SU-DHL-6 (cell line): Measurements from ENCODE around the gene RGL1.

ENCODE experiments used
- H2AFZ ChIP-seq: fragments of 200-600 bp; sonication (generic); 2 replicates; pipeline ENCODE4 v1.6.1; 2014; ENCODE audit warnings: low read depth, mild to moderate bottlenecking, moderate library complexity, mixed read lengths, antibody characterized with exemption, low read length; ENCODE audit not compliant: severe bottlenecking
- H3F3A ChIP-seq: fragments of 200-600 bp; shearing (Covaris generic); 2 replicates; pipeline ENCODE4 v1.6.0; 2016; ENCODE audit warnings: antibody characterized with exemption, mild to moderate bottlenecking; ENCODE audit not compliant: insufficient read depth
- H3K27ac ChIP-seq: fragments of 200-600 bp; sonication (generic); 2 replicates; pipeline ENCODE4 v1.5.1; 2016; ENCODE audit warnings: low read depth, mild to moderate bottlenecking, low read length, moderate library complexity, mixed read lengths
- H3K27me3 ChIP-seq: fragments of 200-600 bp; sonication (generic), shearing (Covaris generic); 2 replicates; pipeline ENCODE4 v1.6.0; 2014; ENCODE audit warnings: mild to moderate bottlenecking, low read length
- H3K36me3 ChIP-seq: fragments of 200-600 bp; sonication (generic); 2 replicates; pipeline ENCODE4 v1.6.1; 2014; ENCODE audit warnings: mild to moderate bottlenecking, low read length, mixed read lengths
- H3K4me2 ChIP-seq: fragments of 300-600, 200-600 bp; shearing (Covaris generic), sonication (generic); 2 replicates; pipeline ENCODE4 v1.6.0; 2014; ENCODE audit warnings: low read length, low read depth, mild to moderate bottlenecking; ENCODE audit not compliant: poor library complexity, severe bottlenecking
- H3K4me3 ChIP-seq: fragments of 200-600 bp; sonication (generic); 2 replicates; pipeline ENCODE4 v1.5.1; 2014; ENCODE audit warnings: antibody characterized with exemption, low read length, mild to moderate bottlenecking, mixed read lengths; ENCODE audit not compliant: insufficient read depth, poor library complexity, severe bottlenecking
- H3K79me2 ChIP-seq: fragments of 200-600 bp; sonication (generic); 2 replicates; pipeline ENCODE4 v1.6.1; 2014; ENCODE audit warnings: mild to moderate bottlenecking, low read length, moderate library complexity; ENCODE audit not compliant: insufficient read depth
- H3K9ac ChIP-seq: fragments of 200-600 bp; sonication (generic); 2 replicates; pipeline ENCODE4 v1.7.0; 2014; ENCODE audit warnings: mild to moderate bottlenecking, low read length
- H3K9me2 ChIP-seq: fragments of 200-600 bp; sonication (generic); replicated peaks from 2 replicates; pipeline ENCODE4 v1.6.1; 2014; ENCODE audit warnings: low read length; ENCODE audit not compliant: insufficient read depth
- H3K9me3 ChIP-seq: fragments of 200-600 bp; sonication (generic); 2 replicates; pipeline ENCODE4 v1.6.1; 2014; ENCODE audit warnings: low read length, mixed read lengths; ENCODE audit not compliant: insufficient read depth
- H4K20me1 ChIP-seq: fragments of 200-600 bp; sonication (generic); 2 replicates; pipeline ENCODE4 v1.6.1; 2014; ENCODE audit warnings: low read depth, mild to moderate bottlenecking, antibody characterized with exemption, low read length, moderate library complexity, mixed read lengths
- EZH2phosphoT487 ChIP-seq: fragments of 200-600 bp; sonication (generic), shearing (Covaris generic); conservative IDR thresholded peaks from 2 replicates; pipeline ENCODE4 v1.6.1; 2018; ENCODE audit warnings: mild to moderate bottlenecking, antibody characterized with exemption, low read length, moderate library complexity, mixed read lengths
- TF ChIP-seq, protein P1 (sequence below): fragments of 200-600 bp; sonication (generic); IDR thresholded peaks from one replicate; pipeline ENCODE4 v1.5.1; 2017; ENCODE audit warnings: antibody characterized with exemption, mild to moderate bottlenecking, low read length, moderate library complexity; ENCODE audit not compliant: insufficient read depth, poor library complexity, severe bottlenecking

The RGL1 gene

DNA sequence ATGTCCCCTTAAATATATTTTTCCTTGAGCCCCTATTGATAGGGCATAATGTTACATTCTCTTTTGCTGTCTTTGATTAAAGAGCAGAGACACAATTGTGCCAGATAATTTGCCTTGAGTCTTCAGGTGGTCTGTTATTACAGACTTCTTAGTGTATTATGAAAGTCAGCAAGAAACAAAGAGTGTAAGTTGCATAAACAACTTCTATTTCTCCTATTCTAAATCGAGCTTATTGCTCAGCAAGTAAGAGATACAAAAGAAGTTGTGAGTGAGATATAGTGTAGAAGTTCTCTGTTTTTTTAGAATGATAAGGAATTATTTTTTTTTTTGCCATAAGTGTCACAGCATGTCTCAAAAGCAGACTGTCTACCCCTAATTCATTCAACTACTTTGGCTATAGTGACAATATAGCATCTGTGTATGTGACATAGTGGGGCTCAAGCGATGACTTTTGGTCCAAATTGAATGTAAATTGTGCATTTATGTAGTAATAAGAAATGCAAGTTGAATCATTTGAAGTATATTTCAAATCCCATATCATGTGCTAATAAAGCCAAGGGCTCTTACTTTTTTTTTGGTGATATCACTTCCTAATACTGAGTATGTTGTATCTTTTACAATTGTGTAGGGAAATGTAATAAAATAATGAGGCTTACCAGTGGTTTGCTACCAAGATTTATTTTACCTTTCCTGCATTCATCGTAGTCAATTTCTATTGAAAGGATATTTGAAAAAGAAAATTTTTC, 81.3 kb downstream of the RGL1 start:
- H3K27ac ChIP-seq = no peak overlapping the region
- no peaks in the 10 kb centered on the region for H3K9me2 ChIP-seq

DNA sequence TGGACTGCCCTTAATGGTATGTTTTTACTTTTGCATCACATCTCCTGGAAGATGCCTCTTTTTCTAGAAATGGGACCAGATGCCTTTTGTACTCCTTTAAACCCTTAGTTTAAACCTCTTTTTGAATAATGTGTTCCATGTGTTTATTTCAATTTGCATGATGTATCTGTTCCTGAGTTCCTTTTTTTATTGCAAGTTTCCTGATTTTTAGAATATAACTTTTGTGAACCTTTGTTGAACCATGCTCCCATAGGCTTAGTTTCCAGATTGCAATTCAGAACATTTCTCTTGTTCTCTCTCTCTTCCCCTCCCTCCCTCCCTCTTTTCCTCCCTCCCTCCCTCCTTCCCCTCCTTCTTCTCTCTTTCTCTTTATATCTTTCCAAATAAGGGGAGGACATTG, 81.9 kb downstream of the RGL1 start:
- no peak overlapping the region for H3K4me3 ChIP-seq
- H2AFZ ChIP-seq = no peak overlapping the region
- H3K9ac ChIP-seq = no peak overlapping the region
- H4K20me1 ChIP-seq = no peaks in the 10 kb centered on the region
- no peaks in the 10 kb centered on the region for H3K36me3 ChIP-seq
- no peaks in the 10 kb centered on the region for H3K79me2 ChIP-seq
- no peaks in the 10 kb centered on the region for H3K9me3 ChIP-seq
- TF ChIP-seq, protein P1, sequence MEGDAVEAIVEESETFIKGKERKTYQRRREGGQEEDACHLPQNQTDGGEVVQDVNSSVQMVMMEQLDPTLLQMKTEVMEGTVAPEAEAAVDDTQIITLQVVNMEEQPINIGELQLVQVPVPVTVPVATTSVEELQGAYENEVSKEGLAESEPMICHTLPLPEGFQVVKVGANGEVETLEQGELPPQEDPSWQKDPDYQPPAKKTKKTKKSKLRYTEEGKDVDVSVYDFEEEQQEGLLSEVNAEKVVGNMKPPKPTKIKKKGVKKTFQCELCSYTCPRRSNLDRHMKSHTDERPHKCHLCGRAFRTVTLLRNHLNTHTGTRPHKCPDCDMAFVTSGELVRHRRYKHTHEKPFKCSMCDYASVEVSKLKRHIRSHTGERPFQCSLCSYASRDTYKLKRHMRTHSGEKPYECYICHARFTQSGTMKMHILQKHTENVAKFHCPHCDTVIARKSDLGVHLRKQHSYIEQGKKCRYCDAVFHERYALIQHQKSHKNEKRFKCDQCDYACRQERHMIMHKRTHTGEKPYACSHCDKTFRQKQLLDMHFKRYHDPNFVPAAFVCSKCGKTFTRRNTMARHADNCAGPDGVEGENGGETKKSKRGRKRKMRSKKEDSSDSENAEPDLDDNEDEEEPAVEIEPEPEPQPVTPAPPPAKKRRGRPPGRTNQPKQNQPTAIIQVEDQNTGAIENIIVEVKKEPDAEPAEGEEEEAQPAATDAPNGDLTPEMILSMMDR = no peak
- no peak for TF ChIP-seq EZH2phosphoT487
- no peak overlapping the region for H3K27ac ChIP-seq
- no peaks in the 10 kb centered on the region for H3F3A ChIP-seq
- H3K4me2 ChIP-seq = no peak overlapping the region
- H3K9me2 ChIP-seq = no peaks in the 10 kb centered on the region
- H3K27me3 ChIP-seq = no peaks in the 10 kb centered on the region

More for the DNA sequence above, 81.3 kb downstream of the RGL1 start:
- Histone ChIP-seq H2AFZ (no peak overlapping the region), H3K9ac (no peak overlapping the region), H3K79me2 (no peaks in the 10 kb centered on the region), H3F3A (no peaks in the 10 kb centered on the region), H3K27me3 (no peaks in the 10 kb centered on the region), H3K4me3 (no peak overlapping the region), H3K36me3 (no peaks in the 10 kb centered on the region), H3K9me3 (no peaks in the 10 kb centered on the region), H4K20me1 (no peaks in the 10 kb centered on the region), H3K4me2 (no peak overlapping the region)
- TF ChIP-seq, protein P1 = no peak
- no peak for TF ChIP-seq EZH2phosphoT487

GRCh38 chr1:183887826-183888819, 83.2 kb downstream of the RGL1 start:
- Histone ChIP-seq H3K9me2 (no peaks in the 10 kb centered on the region), H3K9ac (no peak overlapping the region), H3F3A (no peaks in the 10 kb centered on the region), H3K36me3 (no peaks in the 10 kb centered on the region), H3K9me3 (no peaks in the 10 kb centered on the region), H3K4me3 (no peak overlapping the region), H3K27ac (no peak overlapping the region), H2AFZ (no peak overlapping the region), H4K20me1 (no peaks in the 10 kb centered on the region), H3K4me2 (no peak overlapping the region), H3K27me3 (no peaks in the 10 kb centered on the region), H3K79me2 (no peaks in the 10 kb centered on the region)
- TF ChIP-seq, protein P1 = no peak
- TF ChIP-seq EZH2phosphoT487 = no peak
